ENCODE results near the gene CABP7. TPM values are rescaled to one million over a fixed set of nuclear protein-coding genes. Genes with fewer than 3 reads are reported as not detected.

Gene CABP7
- total RNA-seq, 4 donors from 2014 or later, result 0.13 to 0.19 TPM; not detected in 2

GRCh38 chr22:29731058-29731850 is 11.5 kb downstream of the CABP7 start:
- ATAC-seq (ENCODE audit: low FRiP score) (no peak), DNase-seq (ENCODE audit: low spot score) (no peak)
- TF ChIP-seq, protein P1, sequence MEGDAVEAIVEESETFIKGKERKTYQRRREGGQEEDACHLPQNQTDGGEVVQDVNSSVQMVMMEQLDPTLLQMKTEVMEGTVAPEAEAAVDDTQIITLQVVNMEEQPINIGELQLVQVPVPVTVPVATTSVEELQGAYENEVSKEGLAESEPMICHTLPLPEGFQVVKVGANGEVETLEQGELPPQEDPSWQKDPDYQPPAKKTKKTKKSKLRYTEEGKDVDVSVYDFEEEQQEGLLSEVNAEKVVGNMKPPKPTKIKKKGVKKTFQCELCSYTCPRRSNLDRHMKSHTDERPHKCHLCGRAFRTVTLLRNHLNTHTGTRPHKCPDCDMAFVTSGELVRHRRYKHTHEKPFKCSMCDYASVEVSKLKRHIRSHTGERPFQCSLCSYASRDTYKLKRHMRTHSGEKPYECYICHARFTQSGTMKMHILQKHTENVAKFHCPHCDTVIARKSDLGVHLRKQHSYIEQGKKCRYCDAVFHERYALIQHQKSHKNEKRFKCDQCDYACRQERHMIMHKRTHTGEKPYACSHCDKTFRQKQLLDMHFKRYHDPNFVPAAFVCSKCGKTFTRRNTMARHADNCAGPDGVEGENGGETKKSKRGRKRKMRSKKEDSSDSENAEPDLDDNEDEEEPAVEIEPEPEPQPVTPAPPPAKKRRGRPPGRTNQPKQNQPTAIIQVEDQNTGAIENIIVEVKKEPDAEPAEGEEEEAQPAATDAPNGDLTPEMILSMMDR (IDR thresholded peaks at IDR 0.05), result no peak

DNA sequence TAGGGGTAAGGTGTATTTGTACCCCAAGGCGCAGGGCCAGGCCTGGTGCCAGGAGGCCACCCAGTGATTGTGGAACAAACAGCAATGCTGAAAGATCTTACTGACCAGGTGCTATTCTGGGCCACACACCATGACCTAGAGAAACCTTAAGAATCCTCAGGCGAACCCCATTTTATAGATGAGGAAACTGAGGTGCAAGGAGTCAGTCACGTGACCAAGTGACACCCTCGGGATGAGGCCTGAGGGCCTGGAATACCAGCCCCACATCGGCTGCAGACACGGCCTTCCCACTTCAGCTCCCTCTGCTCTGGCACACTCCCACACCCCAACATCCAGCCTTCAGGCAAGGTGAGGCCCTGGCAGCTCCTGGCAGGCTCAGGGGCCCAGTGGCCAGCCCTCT is 13.1 kb downstream of the CABP7 start:
- TF ChIP-seq, protein P1 (IDR thresholded peaks at IDR 0.05), result no peak
- ATAC-seq (ENCODE audit: low FRiP score) (no peak), DNase-seq (ENCODE audit: low spot score) (no peak)

- TF ChIP-seq, protein P1 (IDR thresholded peaks at IDR 0.05), result no peak
- no peak for ATAC-seq (ENCODE audit: low FRiP score)
These were observed 13.8 kb downstream of the CABP7 start for GRCh38 chr22:29733362-29734201.

GRCh38 chr22:29734406-29734805 is 14.6 kb downstream of the CABP7 start:
- TF ChIP-seq, protein P1 (IDR thresholded peaks at IDR 0.05), result no peak
- ATAC-seq (ENCODE audit: low FRiP score) (no peak), DNase-seq (ENCODE audit: low spot score) (no peak)

More at GRCh38 chr22:29733362-29734201, 13.8 kb downstream of the CABP7 start:
- DNase-seq (ENCODE audit: low spot score), result no peak

DNA sequence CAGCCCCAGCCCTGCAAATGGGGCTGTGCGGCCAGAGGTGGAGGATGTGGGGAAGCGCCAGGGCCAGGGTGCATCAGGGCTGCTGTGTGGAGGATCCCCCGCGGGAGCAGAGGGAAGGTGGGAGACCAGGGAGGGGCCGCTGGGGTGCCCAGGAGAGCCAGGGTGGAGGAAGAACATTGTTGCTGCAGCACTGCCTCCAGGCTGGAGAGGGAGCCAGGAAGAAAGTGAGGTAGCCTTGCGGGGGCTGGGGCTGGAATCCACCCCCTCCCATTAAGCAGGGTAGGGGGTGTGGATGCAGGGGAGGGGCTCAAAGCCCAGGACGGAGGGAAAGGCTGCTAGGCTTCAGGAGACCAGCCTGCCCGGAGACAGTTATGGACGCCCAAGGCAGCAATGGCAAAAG is 15.0 kb downstream of the CABP7 start:
- DNase-seq (ENCODE audit: low spot score), result no peak
- TF ChIP-seq, protein P1 (IDR thresholded peaks at IDR 0.05), result no peak

GRCh38 chr22:29735416-29735815 is 15.6 kb downstream of the CABP7 start:
- DNase-seq (ENCODE audit: low spot score), result no peak
- TF ChIP-seq, protein P1 (IDR thresholded peaks at IDR 0.05), result no peak
- ATAC-seq (ENCODE audit: low FRiP score), result no peak

More for the DNA sequence above, 15.0 kb downstream of the CABP7 start:
- no peak for ATAC-seq (ENCODE audit: low FRiP score)
